ENCODE results near the gene SNU13.
"Not testable (repeated sequence)": the region's sequence is repeated elsewhere in the genome, so short reads cannot be mapped to it uniquely, and the experiment has no call there.

The SNU13 gene

GRCh38 chr22:41676134-41676533 is 12.5 kb downstream of the SNU13 start:
- DNase-seq = no peak

DNA sequence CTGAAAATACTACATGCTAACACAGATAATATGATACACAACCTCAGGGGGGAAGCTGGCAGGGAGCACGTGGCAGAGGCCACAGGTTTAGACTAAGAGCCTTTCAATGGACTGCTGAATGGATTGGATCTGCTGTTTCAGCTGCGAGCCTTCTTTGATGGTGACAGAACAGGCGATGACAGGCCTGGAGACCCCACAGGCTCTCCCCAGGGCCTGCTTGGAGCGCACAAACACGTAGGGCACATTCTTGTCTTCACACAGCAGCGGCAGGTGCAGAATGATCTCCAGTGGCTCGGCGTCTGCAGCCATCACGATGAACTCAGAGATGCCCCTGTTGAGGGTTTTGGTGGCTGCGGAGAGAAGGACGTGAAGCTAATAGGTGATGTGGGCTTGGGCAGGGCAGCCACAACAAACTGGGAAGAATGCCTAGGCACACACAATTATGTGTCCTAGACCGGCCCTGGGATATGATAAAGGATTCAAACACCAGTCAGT is 13.8 kb downstream of the SNU13 start:
- no peak for DNase-seq

GRCh38 chr22:41672780-41673509 is 15.7 kb downstream of the SNU13 start:
- DNase-seq = no peak

- not testable (repeated sequence) for DNase-seq
These were observed 16.6 kb downstream of the SNU13 start for GRCh38 chr22:41672096-41672495.

- no peak for DNase-seq
These were observed 19.4 kb downstream of the SNU13 start for GRCh38 chr22:41668971-41669911.

GRCh38 chr22:41664951-41665350 is 23.7 kb downstream of the SNU13 start:
- DNase-seq = no peak

DNA sequence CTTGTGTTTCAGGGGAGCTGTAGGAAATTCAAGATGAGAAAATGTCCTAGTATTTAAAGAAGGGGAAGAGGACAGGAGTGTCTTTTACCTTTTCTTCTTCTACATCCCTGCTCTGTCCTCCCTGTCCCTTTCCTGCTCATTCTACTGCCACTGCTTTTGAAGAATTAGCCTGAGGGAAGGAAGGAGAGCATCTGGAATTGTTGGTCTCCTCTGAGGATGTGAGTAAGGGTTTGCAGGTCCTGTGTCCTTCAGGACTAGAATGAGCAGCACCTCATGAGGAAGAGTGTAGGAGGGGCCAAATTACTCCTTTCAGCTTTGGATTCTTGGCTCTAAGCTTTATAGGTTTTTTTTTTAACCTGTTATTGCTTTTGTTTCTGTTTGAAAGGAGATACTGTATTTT is 24.2 kb downstream of the SNU13 start:
- no peak for DNase-seq

DNA sequence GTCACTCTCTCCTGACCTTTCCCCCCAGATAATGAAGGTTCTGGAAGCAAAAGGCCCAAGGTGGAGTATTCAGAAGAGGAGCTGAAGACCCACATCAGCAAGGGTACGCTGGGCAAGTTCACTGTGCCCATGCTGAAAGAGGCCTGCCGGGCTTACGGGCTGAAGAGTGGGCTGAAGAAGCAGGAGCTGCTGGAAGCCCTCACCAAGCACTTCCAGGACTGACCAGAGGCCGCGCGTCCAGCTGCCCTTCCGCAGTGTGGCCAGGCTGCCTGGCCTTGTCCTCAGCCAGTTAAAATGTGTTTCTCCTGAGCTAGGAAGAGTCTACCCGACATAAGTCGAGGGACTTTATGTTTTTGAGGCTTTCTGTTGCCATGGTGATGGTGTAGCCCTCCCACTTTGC is 25.1 kb downstream of the SNU13 start:
- DNase-seq = not testable (repeated sequence)

- DNase-seq = no peak
These were observed 27.0 kb downstream of the SNU13 start for GRCh38 chr22:41661713-41662112.

- no peak for DNase-seq
These were observed 27.6 kb downstream of the SNU13 start for GRCh38 chr22:41661088-41661487.

DNA sequence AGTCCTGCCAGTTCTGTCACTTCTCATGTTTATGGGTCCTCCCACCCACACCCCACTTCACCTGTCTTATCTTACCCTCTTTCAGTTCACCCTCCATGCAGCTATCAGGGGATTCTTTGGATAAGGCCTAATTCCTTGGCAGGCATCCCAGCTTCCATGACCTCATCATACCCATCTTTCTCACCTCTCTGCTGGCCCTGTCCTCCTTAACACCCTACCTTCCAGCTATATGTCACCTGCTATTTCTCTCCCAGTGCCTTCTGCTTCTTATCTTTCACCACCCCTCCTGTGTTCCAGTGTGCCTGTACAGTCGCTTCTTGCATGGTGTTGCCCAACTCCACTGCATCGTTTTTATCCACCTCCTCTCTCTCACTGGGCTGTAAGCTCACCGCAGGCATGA is 28.3 kb downstream of the SNU13 start:
- no peak for DNase-seq

DNA sequence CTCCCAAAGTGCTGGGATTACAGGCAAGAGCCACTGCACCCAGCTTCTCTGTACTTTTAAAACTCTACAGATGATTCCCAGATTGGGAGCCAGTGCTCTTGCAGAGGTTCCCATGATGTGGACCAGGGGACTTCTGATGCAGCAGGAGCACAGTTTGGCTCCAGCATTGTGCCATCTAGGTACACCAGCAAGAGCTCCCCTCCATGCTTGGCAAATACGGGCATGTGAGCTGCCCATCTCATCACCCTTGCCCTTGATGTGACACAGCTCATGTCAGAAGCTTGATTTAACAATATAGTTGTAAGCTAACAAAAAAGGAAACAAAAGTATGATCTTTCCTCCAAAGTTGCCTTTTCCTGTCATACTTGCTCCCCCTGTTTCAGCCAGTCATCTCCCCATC is 28.7 kb downstream of the SNU13 start:
- no peak for DNase-seq

GRCh38 chr22:41658869-41659268 is 29.8 kb downstream of the SNU13 start:
- no peak for DNase-seq

DNA sequence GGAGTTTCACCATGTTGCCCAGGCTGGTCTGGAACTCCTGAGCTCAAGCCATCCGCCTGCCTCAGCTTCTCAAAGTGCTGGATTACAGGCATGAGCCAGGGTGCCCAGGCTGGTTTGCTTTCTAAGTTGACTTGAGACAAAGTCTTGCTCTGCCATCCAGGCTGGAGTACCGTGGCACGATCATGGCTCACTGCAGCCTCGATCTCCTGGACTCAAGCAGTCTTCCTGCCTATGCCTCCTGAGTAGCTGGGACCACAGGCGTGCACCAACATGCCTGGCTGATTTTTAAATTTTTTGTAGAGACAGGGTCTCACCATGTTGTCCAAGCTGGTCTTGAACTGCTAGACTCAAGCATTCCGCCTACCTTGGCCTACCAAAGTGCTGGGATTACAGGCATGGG is 31.0 kb downstream of the SNU13 start:
- no peak for DNase-seq

DNA sequence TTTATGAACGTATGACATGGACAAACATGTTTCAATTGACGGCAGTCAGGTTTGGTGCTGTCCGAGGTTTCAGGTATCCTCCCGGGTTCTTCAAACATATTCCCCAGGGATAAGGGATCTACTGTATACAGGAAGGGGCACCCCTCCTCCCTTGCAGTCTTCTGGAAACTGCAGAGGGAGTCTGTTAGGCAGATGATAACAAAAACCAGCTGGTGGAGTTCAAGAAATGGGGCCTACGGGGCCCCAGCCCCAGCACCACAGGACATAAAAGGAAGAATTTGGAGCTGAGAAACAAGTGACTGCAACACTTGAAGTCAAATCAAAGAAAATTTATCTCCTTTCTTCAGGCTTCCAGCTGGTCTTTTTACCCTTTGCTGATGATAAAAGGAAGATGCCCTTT is 32.1 kb downstream of the SNU13 start:
- DNase-seq = no peak

- no peak for DNase-seq
These were observed 34.3 kb downstream of the SNU13 start for GRCh38 chr22:41654322-41654721.

DNA sequence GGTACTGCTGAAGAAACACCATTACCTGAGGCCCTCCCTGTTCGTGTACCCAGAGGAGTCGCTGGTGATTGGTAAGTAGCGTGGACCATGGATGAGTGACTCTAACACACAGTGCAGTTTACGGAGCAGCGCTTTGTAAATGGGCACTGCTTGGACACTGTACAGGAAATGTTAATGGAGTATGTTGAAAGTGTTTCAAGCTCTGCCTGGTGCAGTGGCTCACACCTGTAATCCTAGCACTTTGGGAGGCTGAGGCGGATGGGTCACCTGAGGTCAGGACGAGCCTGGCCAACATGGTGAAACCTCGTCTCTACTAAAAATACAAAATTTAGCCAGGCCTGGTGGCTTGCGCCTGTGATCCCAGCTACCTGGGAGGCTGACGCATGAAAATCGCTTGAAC is 37.8 kb downstream of the SNU13 start:
- DNase-seq = no peak

DNA sequence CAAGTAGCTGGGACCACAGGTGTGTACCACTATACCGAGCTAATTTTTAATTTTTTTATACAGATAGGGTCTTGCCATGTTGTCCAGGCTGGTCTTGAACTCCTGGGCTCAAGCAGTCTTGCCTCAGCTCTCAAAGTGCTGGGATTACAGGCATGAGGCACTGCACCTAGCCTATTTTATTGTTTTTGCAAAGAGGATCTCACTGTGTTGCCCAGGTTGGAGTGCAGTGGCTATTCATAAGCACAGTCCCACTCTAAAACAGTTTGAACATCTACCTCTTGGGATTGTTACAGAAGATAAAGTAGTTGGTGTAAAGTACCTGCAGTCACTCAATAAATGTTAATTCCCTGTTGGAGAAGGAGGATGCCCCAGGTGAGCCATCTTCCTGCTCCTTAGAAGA is 38.4 kb downstream of the SNU13 start:
- no peak for DNase-seq

- no peak for DNase-seq
These were observed 40.2 kb downstream of the SNU13 start for GRCh38 chr22:41648432-41648831.

DNA sequence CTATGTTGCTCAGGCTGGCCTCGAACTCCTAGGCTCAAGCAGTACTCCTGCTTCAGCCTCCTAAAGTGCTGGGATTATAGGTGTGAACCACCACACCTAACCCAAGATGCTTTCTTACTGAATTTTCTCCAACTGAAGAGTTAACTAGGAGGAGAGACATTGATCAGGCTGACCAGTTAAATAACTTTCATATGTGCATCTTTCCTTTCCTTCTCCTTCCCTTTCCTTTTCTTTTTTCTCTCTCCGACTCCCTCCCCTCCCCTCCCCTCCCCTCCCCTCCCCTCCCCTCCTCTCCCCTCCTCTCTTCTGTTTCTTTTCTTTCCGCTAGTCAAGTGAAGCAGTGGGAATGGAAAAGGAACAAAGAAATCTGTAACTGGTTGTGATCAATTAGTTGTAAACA is 40.9 kb downstream of the SNU13 start:
- DNase-seq = no peak

GRCh38 chr22:41642331-41643110 is 46.1 kb downstream of the SNU13 start:
- DNase-seq = no peak

- no peak for DNase-seq
These were observed 46.8 kb downstream of the SNU13 start for GRCh38 chr22:41641854-41642253.

- DNase-seq = no peak
These were observed 49.9 kb downstream of the SNU13 start for GRCh38 chr22:41638748-41639147.

Measured in cortex of kidney (tissue), 1 donor.